Measurements from ENCODE around the gene LINS1. TPM values are rescaled to one million over a fixed set of nuclear protein-coding genes. Genes with fewer than 3 reads are reported as not detected.
"Not testable (repeated sequence)": the region's sequence is repeated elsewhere in the genome, so short reads cannot be mapped to it uniquely, and the experiment has no call there.

Gene LINS1
- total RNA-seq, 1 donor from 2014 or later = 18.8 TPM

DNA sequence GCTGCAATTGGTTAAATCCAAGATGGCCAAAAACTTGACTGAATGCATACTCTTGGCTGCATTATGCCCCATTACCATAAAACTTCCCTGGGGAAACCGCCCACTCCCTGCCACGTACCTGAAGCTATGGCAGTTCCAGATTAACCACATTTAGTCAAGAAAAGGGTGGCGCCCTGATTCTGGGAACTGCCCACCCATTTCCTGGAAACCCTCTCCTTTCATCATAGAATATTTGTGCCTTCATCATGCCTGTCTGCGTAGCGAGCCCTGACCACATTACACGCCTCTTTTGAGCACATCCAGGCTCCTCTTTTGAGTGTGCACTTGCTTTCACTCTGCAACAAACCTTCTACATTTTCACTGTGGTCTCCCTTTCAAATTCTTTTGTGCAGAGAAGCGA, 5.2 kb downstream of the LINS1 start:
- peak; percentile 62 to 65 for ATAC-seq
- no peaks in the 10 kb centered on the region for H3K27me3 ChIP-seq (ENCODE audit: low read depth)
- TF ChIP-seq, protein P1, sequence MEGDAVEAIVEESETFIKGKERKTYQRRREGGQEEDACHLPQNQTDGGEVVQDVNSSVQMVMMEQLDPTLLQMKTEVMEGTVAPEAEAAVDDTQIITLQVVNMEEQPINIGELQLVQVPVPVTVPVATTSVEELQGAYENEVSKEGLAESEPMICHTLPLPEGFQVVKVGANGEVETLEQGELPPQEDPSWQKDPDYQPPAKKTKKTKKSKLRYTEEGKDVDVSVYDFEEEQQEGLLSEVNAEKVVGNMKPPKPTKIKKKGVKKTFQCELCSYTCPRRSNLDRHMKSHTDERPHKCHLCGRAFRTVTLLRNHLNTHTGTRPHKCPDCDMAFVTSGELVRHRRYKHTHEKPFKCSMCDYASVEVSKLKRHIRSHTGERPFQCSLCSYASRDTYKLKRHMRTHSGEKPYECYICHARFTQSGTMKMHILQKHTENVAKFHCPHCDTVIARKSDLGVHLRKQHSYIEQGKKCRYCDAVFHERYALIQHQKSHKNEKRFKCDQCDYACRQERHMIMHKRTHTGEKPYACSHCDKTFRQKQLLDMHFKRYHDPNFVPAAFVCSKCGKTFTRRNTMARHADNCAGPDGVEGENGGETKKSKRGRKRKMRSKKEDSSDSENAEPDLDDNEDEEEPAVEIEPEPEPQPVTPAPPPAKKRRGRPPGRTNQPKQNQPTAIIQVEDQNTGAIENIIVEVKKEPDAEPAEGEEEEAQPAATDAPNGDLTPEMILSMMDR (IDR thresholded peaks at IDR 0.05) = no peak
- intact Hi-C loops (cut with DNase I) = no loop called here
- peak; percentile 61 for DNase-seq
- H3K27ac ChIP-seq = peak overlapping the region; percentile 50
- H3K36me3 ChIP-seq = no peaks in the 10 kb centered on the region
- no peaks in the 10 kb centered on the region for H3K9me3 ChIP-seq
- peaks cover 11% of the 10 kb centered on the region for H3K4me1 ChIP-seq
- no peak overlapping the region for H3K4me3 ChIP-seq

DNA sequence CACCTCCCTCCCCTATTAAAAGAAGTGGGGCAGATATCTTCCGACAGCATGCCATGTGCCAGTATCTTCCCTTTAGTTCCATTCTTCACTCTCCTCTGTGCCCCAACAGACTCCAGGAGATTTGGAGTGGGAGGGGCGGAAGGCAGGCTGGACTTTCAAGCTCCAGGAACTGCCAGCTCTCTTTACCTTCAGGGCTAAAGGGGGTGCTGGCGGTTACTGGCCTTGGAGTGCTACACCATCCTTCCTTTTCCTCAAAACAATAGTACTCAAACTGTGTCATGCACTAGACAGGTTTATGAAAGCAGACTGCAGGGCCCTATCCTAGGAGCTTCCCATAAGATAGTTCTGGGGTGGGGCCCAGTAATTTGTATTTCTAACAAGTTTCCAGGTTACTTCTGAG, 6.0 kb downstream of the LINS1 start:
- H3K4me1 ChIP-seq = peaks cover 6% of the 10 kb centered on the region
- no peak overlapping the region for H3K4me3 ChIP-seq
- DNase-seq (no peak), ATAC-seq (no peak)
- H3K9me3 ChIP-seq = no peaks in the 10 kb centered on the region
- peak overlapping the region; percentile 50 for H3K27ac ChIP-seq
- no peaks in the 10 kb centered on the region for H3K36me3 ChIP-seq
- TF ChIP-seq, protein P1 (IDR thresholded peaks at IDR 0.05) = no peak
- intact Hi-C loops (cut with DNase I) = no loop called here
- no peaks in the 10 kb centered on the region for H3K27me3 ChIP-seq (ENCODE audit: low read depth)

DNA sequence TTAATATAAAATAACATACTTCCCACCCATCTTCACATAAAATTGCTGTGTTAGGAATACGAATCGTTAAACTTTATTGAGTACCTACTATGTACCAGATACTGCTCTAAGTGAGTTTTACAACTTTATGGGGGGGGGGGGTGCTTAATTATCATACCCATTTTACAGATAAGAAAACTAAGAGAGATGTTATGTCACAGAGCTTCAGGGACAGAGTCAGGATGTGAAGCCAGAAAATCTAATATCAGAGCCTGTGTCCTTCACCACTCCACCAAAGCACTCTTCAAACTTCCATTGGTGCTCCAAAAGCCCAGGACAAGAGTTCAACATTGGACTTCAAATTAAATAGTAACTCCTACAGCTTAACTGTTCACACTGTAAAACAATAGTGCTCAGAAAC, 8.6 kb downstream of the LINS1 start:
- no peak for DNase-seq
- Histone ChIP-seq H3K4me3 (no peak overlapping the region), H3K27me3 (ENCODE audit: low read depth) (no peaks in the 10 kb centered on the region), H3K36me3 (no peaks in the 10 kb centered on the region), H3K4me1 (no peaks in the 10 kb centered on the region), H3K9me3 (peaks cover 8% of the 10 kb centered on the region), H3K27ac (no peak overlapping the region)
- TF ChIP-seq, protein P1 (IDR thresholded peaks at IDR 0.05) = no peak
- intact Hi-C loops (cut with DNase I) = no loop called here
- no peak for ATAC-seq

DNA sequence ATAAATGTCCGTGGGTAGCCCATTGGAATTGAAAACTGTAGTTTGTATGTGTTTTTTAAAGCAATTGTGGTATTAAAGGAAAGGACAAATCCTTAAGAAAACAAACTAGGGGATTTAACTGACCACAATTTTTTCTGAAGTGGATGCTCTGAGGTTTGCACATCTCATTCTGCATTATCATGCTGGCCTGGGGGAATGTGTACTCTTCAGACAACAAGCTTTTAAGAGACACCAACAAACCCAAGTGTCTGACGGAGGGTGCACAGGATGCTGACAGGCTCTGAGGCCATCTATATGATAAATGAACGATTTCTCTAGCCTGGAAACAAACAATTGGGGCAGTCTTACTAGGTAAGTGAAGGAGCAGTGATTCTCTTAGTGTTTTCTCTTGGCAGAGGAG, 9.1 kb downstream of the LINS1 start:
- no peaks in the 10 kb centered on the region for H3K4me1 ChIP-seq
- H3K27ac ChIP-seq = no peak overlapping the region
- H3K9me3 ChIP-seq = peaks cover 12% of the 10 kb centered on the region
- TF ChIP-seq, protein P1 (IDR thresholded peaks at IDR 0.05) = no peak
- H3K27me3 ChIP-seq (ENCODE audit: low read depth) = no peaks in the 10 kb centered on the region
- no peak for DNase-seq
- H3K4me3 ChIP-seq = no peak overlapping the region
- H3K36me3 ChIP-seq = no peaks in the 10 kb centered on the region
- intact Hi-C loops (cut with DNase I) = no loop called here
- no peak for ATAC-seq

DNA sequence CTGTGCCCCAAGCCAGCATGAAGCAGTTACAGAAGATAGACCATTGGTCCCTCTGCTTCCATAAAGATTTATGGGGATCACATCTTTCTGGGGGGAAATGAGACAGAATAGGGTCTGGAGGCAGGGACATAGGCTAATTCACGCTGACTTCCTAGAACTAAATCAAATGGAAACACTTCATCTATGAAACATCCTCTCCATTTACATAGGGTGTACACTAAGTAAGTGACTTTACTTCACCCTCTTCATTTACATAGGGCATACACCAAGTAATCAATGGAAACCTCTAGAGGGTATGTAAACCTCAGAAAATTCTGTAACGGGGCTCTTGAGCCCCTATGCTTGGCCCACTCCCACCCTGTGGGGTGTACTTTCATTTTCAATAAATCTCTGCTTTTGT, 10.1 kb downstream of the LINS1 start:
- Histone ChIP-seq H3K27me3 (ENCODE audit: low read depth) (no peaks in the 10 kb centered on the region), H3K27ac (no peak overlapping the region), H3K4me1 (no peaks in the 10 kb centered on the region), H3K9me3 (peaks cover 12% of the 10 kb centered on the region), H3K4me3 (no peak overlapping the region), H3K36me3 (no peaks in the 10 kb centered on the region)
- intact Hi-C loops (cut with DNase I) = no loop called here
- DNase-seq = no peak
- no peak for ATAC-seq
- TF ChIP-seq, protein P1 (IDR thresholded peaks at IDR 0.05) = no peak

DNA sequence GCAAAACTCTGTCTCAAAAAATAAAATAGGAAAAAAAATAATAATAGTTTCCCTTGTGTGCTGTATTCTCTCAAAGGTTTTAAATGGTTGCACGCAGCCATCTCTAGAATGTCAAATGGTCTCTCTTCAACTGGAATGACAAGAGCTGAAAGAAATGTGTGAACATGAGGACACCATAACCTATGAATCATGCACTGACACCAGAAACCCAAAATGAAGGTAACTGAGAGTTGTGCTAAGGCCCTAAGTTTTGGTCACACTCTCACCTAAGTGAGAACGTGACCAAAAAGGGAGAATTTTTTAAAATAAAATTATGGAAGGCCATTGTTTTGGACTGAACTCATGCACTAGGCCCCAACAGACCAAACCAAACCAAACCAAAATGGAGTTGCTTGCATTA, 10.8 kb downstream of the LINS1 start:
- H3K36me3 ChIP-seq; H3K27ac ChIP-seq; H3K4me3 ChIP-seq; intact Hi-C loops (cut with DNase I); H3K4me1 ChIP-seq; ATAC-seq; H3K27me3 ChIP-seq (ENCODE audit: low read depth); DNase-seq: not testable (repeated sequence)
- peaks cover 12% of the 10 kb centered on the region for H3K9me3 ChIP-seq

All from lower lobe of right lung (tissue), 2 donors.